Upper lobe of left lung (tissue), 6 donors: Measurements from ENCODE around the gene CCDC192. TPM values are rescaled to one million over a fixed set of nuclear protein-coding genes. Genes with fewer than 3 reads are reported as not detected.
A peak's percentile ranks its signal among the peaks of the same experiment; 100 is the strongest.

Source experiments
- ATAC-seq, 2 donors: fragments of 200-7000 bp; cut with Tn5 transposase; one replicate each; pipeline ENCODE4 v1.9.1; 2022; ENCODE audit warnings: mild to moderate bottlenecking in 2 of 2, moderate library complexity in 2 of 2; ENCODE audit not compliant: low FRiP score in 2 of 2
- DNase-seq, 2 donors: peaks; one replicate each; pipeline ENCODE4 v3.0.0-alpha.2; 2019 to 2020
- H3K27ac ChIP-seq, 4 donors: fragments of 200-600 bp; sonication (generic); one replicate each; pipeline ENCODE4 v1.5.1; 2016 to 2019
- H3K27me3 ChIP-seq, 4 donors: fragments of 200-600 bp; sonication (generic); one replicate each; pipeline ENCODE4 v1.5.1; 2017 to 2019
- H3K36me3 ChIP-seq, 4 donors: fragments of 200-600 bp; sonication (generic); one replicate each; pipeline ENCODE4 v1.5.1; 2016 to 2019
- H3K4me1 ChIP-seq, 4 donors: fragments of 200-600 bp; sonication (generic); one replicate each; pipeline ENCODE4 v1.5.1; 2018 to 2019
- H3K4me3 ChIP-seq, 4 donors: fragments of 200-600 bp; sonication (generic); one replicate each; pipeline ENCODE4 v1.5.1; 2017 to 2019; ENCODE audit warnings: mild to moderate bottlenecking in 2 of 4, moderate library complexity in 1 of 4
- H3K9me3 ChIP-seq, 4 donors: fragments of 200-600 bp; sonication (generic); one replicate each; pipeline ENCODE4 v1.5.1; 2018 to 2019
- EP300 ChIP-seq, 4 donors: sonication (generic); formaldehyde crosslinking; IDR thresholded peaks; one replicate each; pipeline ENCODE4 v1.5.1; 2017; ENCODE audit warnings: antibody characterized with exemption in 4 of 4, control low read depth in 2 of 4
- POLR2A ChIP-seq, 4 donors: fragments of 450-650 bp; IDR thresholded peaks; one replicate each; pipeline ENCODE4 v1.5.1; 2016 to 2017; ENCODE audit warnings: antibody characterized with exemption in 4 of 4, mild to moderate bottlenecking in 2 of 4
- POLR2AphosphoS5 ChIP-seq, 2 donors: sonication (generic); formaldehyde crosslinking; IDR thresholded peaks; one replicate each; pipeline ENCODE4 v1.5.1; 2017; ENCODE audit warnings: antibody characterized with exemption in 2 of 2
- WGBS, 2 donors: methylation state at CpG; one replicate each; pipeline ENCODE4 v1.1.5; 2017 to 2018; 5-methylcytosine and 5-hydroxymethylcytosine counted together
- total RNA-seq, 6 donors: library from RNA; depleted of rRNA in 4 of 6; stranded (reverse); fragments of >200 nt in 4 of 6; gene quantifications; one replicate each; pipeline versions ENCODE4 v1.1.0 to v1.2.1, GENCODE V29; 2016 to 2021
- TF ChIP-seq, protein P1 (sequence below), 6 experiments: fragments of 450-650 bp in 4 of 6; fragments of 200-600 bp in 2 of 6; sonication (generic) in 2 of 6; IDR thresholded peaks; one replicate each; pipeline ENCODE4 v1.5.1; 2016 to 2019; ENCODE audit warnings: antibody characterized with exemption in 6 of 6
- donor health status: DM: no; HTN: no; CAD: no; lungs with moderate emphysema.
- donor health status: DM: no; HTN: yes; CAD: no; lungs with severe emphysema.

The CCDC192 gene
- total RNA-seq, 6 donors from 2014 or later, result 0.76 TPM; not detected in 5

- 27 to 33% methylated on average over 3 of the region's 3 CpGs for WGBS, 2 donors
- DNase-seq, result peak in 1 of 2 donors; percentile 39
- ATAC-seq, result peak; percentile 39 to 59
- H3K9me3 ChIP-seq, result no peaks in the 10 kb centered on the region
- TF ChIP-seq EP300 (IDR thresholded peaks at IDR 0.05), result no peak
- TF ChIP-seq, protein P1, sequence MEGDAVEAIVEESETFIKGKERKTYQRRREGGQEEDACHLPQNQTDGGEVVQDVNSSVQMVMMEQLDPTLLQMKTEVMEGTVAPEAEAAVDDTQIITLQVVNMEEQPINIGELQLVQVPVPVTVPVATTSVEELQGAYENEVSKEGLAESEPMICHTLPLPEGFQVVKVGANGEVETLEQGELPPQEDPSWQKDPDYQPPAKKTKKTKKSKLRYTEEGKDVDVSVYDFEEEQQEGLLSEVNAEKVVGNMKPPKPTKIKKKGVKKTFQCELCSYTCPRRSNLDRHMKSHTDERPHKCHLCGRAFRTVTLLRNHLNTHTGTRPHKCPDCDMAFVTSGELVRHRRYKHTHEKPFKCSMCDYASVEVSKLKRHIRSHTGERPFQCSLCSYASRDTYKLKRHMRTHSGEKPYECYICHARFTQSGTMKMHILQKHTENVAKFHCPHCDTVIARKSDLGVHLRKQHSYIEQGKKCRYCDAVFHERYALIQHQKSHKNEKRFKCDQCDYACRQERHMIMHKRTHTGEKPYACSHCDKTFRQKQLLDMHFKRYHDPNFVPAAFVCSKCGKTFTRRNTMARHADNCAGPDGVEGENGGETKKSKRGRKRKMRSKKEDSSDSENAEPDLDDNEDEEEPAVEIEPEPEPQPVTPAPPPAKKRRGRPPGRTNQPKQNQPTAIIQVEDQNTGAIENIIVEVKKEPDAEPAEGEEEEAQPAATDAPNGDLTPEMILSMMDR (IDR thresholded peaks at IDR 0.05), result peak; percentile 18 to 58 (median 29)
- TF ChIP-seq POLR2AphosphoS5 (IDR thresholded peaks at IDR 0.05), result no peak
- no peak for TF ChIP-seq POLR2A (IDR thresholded peaks at IDR 0.05)
- no peaks in the 10 kb centered on the region for H3K4me1 ChIP-seq
- H3K4me3 ChIP-seq, result no peak overlapping the region
- no peak overlapping the region for H3K27ac ChIP-seq
- no peaks in the 10 kb centered on the region for H3K27me3 ChIP-seq
- no peaks in the 10 kb centered on the region for H3K36me3 ChIP-seq
Measured at GRCh38 chr5:127909066-127909465, 205.9 kb downstream of the CCDC192 start.

GRCh38 chr5:127909821-127910220 lies 206.6 kb downstream of the CCDC192 start:
- ATAC-seq (no peak), DNase-seq (no peak)
- Histone ChIP-seq H3K9me3 (no peaks in the 10 kb centered on the region), H3K36me3 (no peaks in the 10 kb centered on the region), H3K4me1 (no peaks in the 10 kb centered on the region), H3K27me3 (no peaks in the 10 kb centered on the region), H3K4me3 (no peak overlapping the region), H3K27ac (no peak overlapping the region)
- 35 to 48% methylated on average over 1 of the region's 1 CpG for WGBS, 2 donors
- TF ChIP-seq EP300 (IDR thresholded peaks at IDR 0.05) (no peak), POLR2A (IDR thresholded peaks at IDR 0.05) (no peak), POLR2AphosphoS5 (IDR thresholded peaks at IDR 0.05) (no peak)
- TF ChIP-seq, protein P1 (IDR thresholded peaks at IDR 0.05), result no peak

DNA sequence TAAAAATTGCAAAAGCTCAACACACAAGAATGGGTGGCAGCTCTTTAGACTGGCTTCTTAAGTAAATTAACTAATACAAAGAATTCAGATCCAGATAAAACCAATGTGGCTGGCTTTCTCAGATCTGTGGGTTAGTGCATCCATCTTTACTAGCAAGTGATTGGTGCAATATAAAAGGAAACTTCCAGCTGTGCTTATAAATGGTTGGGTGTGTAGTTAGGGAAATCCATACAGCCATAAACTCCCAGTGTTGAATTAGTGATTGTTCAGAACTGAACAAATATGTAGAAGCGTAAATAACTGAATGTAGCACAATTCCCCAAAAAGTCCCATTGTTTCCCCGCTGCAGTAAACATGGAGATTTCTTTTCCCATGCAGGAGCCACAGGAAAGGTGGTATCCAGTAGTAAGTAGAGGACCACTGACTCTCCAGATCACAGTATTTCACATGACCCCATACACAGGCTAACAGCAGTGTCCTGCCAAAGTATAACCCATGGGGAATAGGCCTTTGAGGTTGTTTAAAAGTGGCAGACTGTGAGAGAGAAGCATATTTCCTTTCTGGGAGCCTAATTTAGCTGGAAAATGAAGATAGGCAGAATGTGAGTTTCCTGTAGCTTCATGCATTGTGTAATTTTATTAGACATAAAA lies 207.2 kb downstream of the CCDC192 start:
- ATAC-seq (no peak), DNase-seq (no peak)

GRCh38 chr5:127911619-127912018 lies 208.4 kb downstream of the CCDC192 start:
- ATAC-seq, result no peak
- 87 to 94% methylated on average over 2 of the region's 2 CpGs for WGBS, 2 donors
- TF ChIP-seq EP300 (IDR thresholded peaks at IDR 0.05) (no peak), POLR2AphosphoS5 (IDR thresholded peaks at IDR 0.05) (no peak), POLR2A (IDR thresholded peaks at IDR 0.05) (no peak)
- TF ChIP-seq, protein P1 (IDR thresholded peaks at IDR 0.05), result no peak

More for the DNA sequence above, 207.2 kb downstream of the CCDC192 start:
- Histone ChIP-seq H3K9me3 (no peaks in the 10 kb centered on the region), H3K27ac (no peak overlapping the region), H3K4me1 (no peaks in the 10 kb centered on the region), H3K27me3 (no peaks in the 10 kb centered on the region), H3K4me3 (no peak overlapping the region), H3K36me3 (no peaks in the 10 kb centered on the region)
- 87 to 94% methylated on average over 2 of the region's 2 CpGs for WGBS, 2 donors
- TF ChIP-seq, protein P1 (IDR thresholded peaks at IDR 0.05), result no peak
- no peak for TF ChIP-seq POLR2A (IDR thresholded peaks at IDR 0.05)
- TF ChIP-seq POLR2AphosphoS5 (IDR thresholded peaks at IDR 0.05), result no peak
- TF ChIP-seq EP300 (IDR thresholded peaks at IDR 0.05), result no peak

GRCh38 chr5:127912411-127912810 lies 209.2 kb downstream of the CCDC192 start:
- no peak overlapping the region for H3K4me3 ChIP-seq
- no peak for DNase-seq
- no peaks in the 10 kb centered on the region for H3K36me3 ChIP-seq
- peaks cover 4 to 10% (median 6%) of the 10 kb centered on the region in 4 donors for H3K4me1 ChIP-seq
- no peak overlapping the region for H3K27ac ChIP-seq
- no peak for ATAC-seq
- H3K27me3 ChIP-seq, result no peaks in the 10 kb centered on the region
- no peak for TF ChIP-seq EP300 (IDR thresholded peaks at IDR 0.05)
- no peaks in the 10 kb centered on the region for H3K9me3 ChIP-seq
- 77 to 93% methylated on average over 3 of the region's 3 CpGs for WGBS, 2 donors

More at GRCh38 chr5:127911619-127912018, 208.4 kb downstream of the CCDC192 start:
- Histone ChIP-seq H3K4me3 (no peak overlapping the region), H3K9me3 (no peaks in the 10 kb centered on the region), H3K27ac (no peak overlapping the region), H3K27me3 (no peaks in the 10 kb centered on the region), H3K4me1 (peaks cover 0 to 2% (median 0%) of the 10 kb centered on the region in 4 donors), H3K36me3 (no peaks in the 10 kb centered on the region)
- no peak for DNase-seq
